IMR-90 (cell line): Measurements from ENCODE around the gene SPINT2. TPM values are rescaled to one million over a fixed set of nuclear protein-coding genes. Genes with fewer than 3 reads are reported as not detected.

Experiments used
- ATAC-seq: fragments of 200-7000 bp; cut with Tn5 transposase; 2 replicates; pipeline ENCODE4 v1.9.1; 2020; ENCODE audit warnings: low read depth, mild to moderate bottlenecking, moderate library complexity
- BruUV-seq: library from RNA; stranded (reverse); fragments of 400-500 nt; replicated peaks from 2 replicates; lab custom pipeline; 2021; lab: Mats Ljungman, UMichigan
- CTCF ChIA-PET: fragments of 300-600 bp; formaldehyde crosslinking; extraction: SDS; loops from one replicate; lab custom pipeline; 2021; ENCODE audit warnings: antibody characterized with exemption; lab: Yijun Ruan, JAX
- POLR2A ChIA-PET: fragments of 300-600 bp; sonication (Branson Sonifier 250); formaldehyde crosslinking; loops from one replicate; lab custom pipeline; 2022; ENCODE audit warnings: antibody characterized with exemption; ENCODE audit not compliant: unreplicated experiment; lab: Charles Lee
- DNase-seq: peaks from one replicate; pipeline ENCODE4 v3.0.0; 2013
- H2AFZ ChIP-seq: replicated peaks from 2 replicates; pipeline ENCODE3; 2013; ENCODE audit warnings: low read length, mild to moderate bottlenecking; ENCODE audit not compliant: poor library complexity
- H2AK5ac ChIP-seq: 2 replicates; pipeline ENCODE4 v1.6.1; 2013; ENCODE audit warnings: low read depth, low read length, inconsistent platforms
- H2AK9ac ChIP-seq: replicated peaks from 2 replicates; pipeline ENCODE3; 2013; ENCODE audit warnings: mild to moderate bottlenecking, low read depth, low read length, moderate library complexity; ENCODE audit not compliant: poor library complexity
- H2BK120ac ChIP-seq: 2 replicates; pipeline ENCODE4 v1.6.1; 2013; ENCODE audit warnings: low read depth, low read length, inconsistent platforms
- H2BK15ac ChIP-seq: 3 replicates; pipeline ENCODE4 v1.6.1; 2013; ENCODE audit warnings: low read depth, low read length, inconsistent platforms
- H2BK20ac ChIP-seq: 2 replicates; pipeline ENCODE4 v1.6.1; 2013; ENCODE audit warnings: low read depth, mild to moderate bottlenecking, inconsistent platforms, low read length, moderate library complexity
- H2BK5ac ChIP-seq: 2 replicates; pipeline ENCODE4 v1.6.1; 2013; ENCODE audit warnings: mild to moderate bottlenecking, low read depth, low read length, inconsistent platforms; ENCODE audit not compliant: poor library complexity, severe bottlenecking
- H3K14ac ChIP-seq: replicated peaks from 2 replicates; pipeline ENCODE4 v1.6.1; 2013; ENCODE audit warnings: low read depth, low read length, inconsistent platforms
- H3K18ac ChIP-seq: 2 replicates; pipeline ENCODE4 v1.6.1; 2013; ENCODE audit warnings: low read depth, low read length, control low read depth
- H3K23ac ChIP-seq: 2 replicates; pipeline ENCODE4 v1.6.1; 2013; ENCODE audit warnings: low read depth, low read length, inconsistent platforms
- H3K27ac ChIP-seq: 2 replicates; pipeline ENCODE4 v1.5.1; 2013; ENCODE audit warnings: mild to moderate bottlenecking, control low read depth, low read length; ENCODE audit not compliant: insufficient read depth
- H3K27me3 ChIP-seq: 2 replicates; pipeline ENCODE4 v1.6.1; 2013; ENCODE audit warnings: low read length; ENCODE audit not compliant: control insufficient read depth, insufficient read depth
- H3K36me3 ChIP-seq: 2 replicates; pipeline ENCODE4 v1.6.1; 2013; ENCODE audit warnings: low read length, mixed read lengths; ENCODE audit not compliant: control insufficient read depth, insufficient read depth
- H3K4ac ChIP-seq: 2 replicates; pipeline ENCODE4 v1.6.1; 2013; ENCODE audit warnings: low read depth, low read length, inconsistent platforms
- H3K4me1 ChIP-seq: 2 replicates; pipeline ENCODE4 v1.6.1; 2013; ENCODE audit warnings: low read length, mixed read lengths; ENCODE audit not compliant: control insufficient read depth, insufficient read depth
- H3K4me2 ChIP-seq: 2 replicates; pipeline ENCODE4 v1.6.1; 2013; ENCODE audit warnings: low read depth, mild to moderate bottlenecking, control low read depth, low read length, moderate library complexity
- H3K4me3 ChIP-seq: 2 replicates; pipeline ENCODE4 v1.5.1; 2013; ENCODE audit warnings: low read depth, mild to moderate bottlenecking, control low read depth, low read length, moderate library complexity; ENCODE audit not compliant: insufficient read depth
- H3K56ac ChIP-seq: 2 replicates; pipeline ENCODE4 v1.6.1; 2013; ENCODE audit warnings: low read length, inconsistent platforms; ENCODE audit not compliant: insufficient read depth; ENCODE audit errors: extremely low read depth
- H3K79me1 ChIP-seq, 2 experiments: 2 replicates each; pipeline ENCODE4 v1.6.1; 2013; ENCODE audit warnings: low read length in 2 of 2, inconsistent platforms in 1 of 2, low read depth in 1 of 2
- H3K9ac ChIP-seq: 2 replicates; pipeline ENCODE4 v1.6.1; 2013; ENCODE audit warnings: low read depth, low read length, control low read depth
- H3K9me1 ChIP-seq: 2 replicates; pipeline ENCODE4 v1.6.1; 2013; ENCODE audit warnings: low read length, inconsistent platforms; ENCODE audit not compliant: insufficient read depth
- H3K9me3 ChIP-seq: 2 replicates; pipeline ENCODE4 v1.6.1; 2013; ENCODE audit warnings: low read length; ENCODE audit not compliant: control insufficient read depth, insufficient read depth
- H4K20me1 ChIP-seq: 2 replicates; pipeline ENCODE4 v1.6.1; 2013; ENCODE audit warnings: low read length, inconsistent platforms; ENCODE audit not compliant: insufficient read depth
- H4K5ac ChIP-seq: 2 replicates; pipeline ENCODE4 v1.6.1; 2013; ENCODE audit warnings: mild to moderate bottlenecking, low read depth, low read length, control low read depth
- H4K8ac ChIP-seq, 2 experiments: 2 replicates each; pipeline ENCODE4 v1.6.1; 2013; ENCODE audit warnings: low read depth in 2 of 2, low read length in 2 of 2, control low read depth in 1 of 2, inconsistent platforms in 1 of 2
- H4K91ac ChIP-seq: 2 replicates; pipeline ENCODE4 v1.6.1; 2013; ENCODE audit warnings: low read depth, low read length, inconsistent platforms; ENCODE audit not compliant: insufficient read depth
- CEBPB ChIP-seq: IDR thresholded peaks from 2 replicates; pipeline ENCODE4 v1.6.1; 2012; ENCODE audit warnings: low read depth, low read length, improper control_type of control experiment
- CHD1 ChIP-seq: IDR thresholded peaks from 2 replicates; pipeline ENCODE4 v1.6.1; 2012; ENCODE audit warnings: low read depth, low read length, improper control_type of control experiment
- MAFK ChIP-seq: IDR thresholded peaks from 2 replicates; pipeline ENCODE4 v1.6.1; 2012; ENCODE audit warnings: low read depth, low read length, improper control_type of control experiment
- NFE2L2 ChIP-seq: fragments of 150-350 bp; IDR thresholded peaks from 2 replicates; pipeline ENCODE4 v1.6.1; 2016; ENCODE audit warnings: low read depth, mild to moderate bottlenecking, low read length
- RAD21 ChIP-seq: IDR thresholded peaks from 2 replicates; pipeline ENCODE4 v1.6.1; 2012; ENCODE audit warnings: low read length, improper control_type of control experiment
- RFX5 ChIP-seq: IDR thresholded peaks from 2 replicates; pipeline ENCODE4 v1.8.0; 2012; ENCODE audit warnings: low read depth, mild to moderate bottlenecking, low read length, moderate library complexity
- SMC3 ChIP-seq: fragments of 150-350 bp; IDR thresholded peaks from 2 replicates; pipeline ENCODE4 v1.6.1; 2016; ENCODE audit warnings: low read depth, mild to moderate bottlenecking, antibody characterized with exemption, low read length, moderate library complexity
- WGBS, 2 experiments: methylation state at CpG; one replicate each; pipeline versions ENCODE4 v1.1.5 to v1.1.7; 2013; ENCODE audit warnings: missing lambda C conversion rate in 2 of 2; ENCODE audit not compliant: insufficient read length in 1 of 2; ENCODE audit errors: extremely low coverage in 2 of 2; 5-methylcytosine and 5-hydroxymethylcytosine counted together
- dilution Hi-C: fragments of 300-500 bp; cut with HindIII; formaldehyde crosslinking; loops from one replicate; pipeline ENCODE4 v1.14.3; 2018; ENCODE audit warnings: low sequenced_read_pairs; ENCODE audit not compliant: unreplicated experiment
- in situ Hi-C: fragments of 300-500 bp; cut with MboI; formaldehyde crosslinking; loops from 3 replicates; pipeline ENCODE4 v1.14.3; 2019; ENCODE audit warnings: low sequenced_read_pairs, inconsistent platforms, mixed read lengths
- intact Hi-C: fragments of 100-400 bp; cut with micrococcal nuclease; formaldehyde crosslinking; loops from 2 replicates; pipeline ENCODE4 v1.10.0; 2022
- polyA plus RNA-seq, 3 experiments: library from polyadenylated mRNA; depleted of rRNA; stranded (reverse); fragments of >200 nt; gene quantifications; 2 replicates each; pipeline ENCODE4 v1.2.3, GENCODE V29; 2012; ENCODE audit warnings: low replicate concordance in 1 of 3
- total RNA-seq: library from RNA; depleted of rRNA; stranded (reverse); fragments of >200 nt; gene quantifications from 2 replicates; pipeline ENCODE4 v1.2.3, GENCODE V29; 2012
- TF ChIP-seq, protein P1 (sequence below): fragments of 150-350 bp; IDR thresholded peaks from 2 replicates; pipeline ENCODE4 v1.6.1; 2017; ENCODE audit warnings: mild to moderate bottlenecking, antibody characterized with exemption, low read length, low read depth

SPINT2 gene
- total and polyA plus RNA-seq, 2 of the 4 experiments (the other 2 are of a cell fraction): 0.54 to 1.2 TPM

DNA sequence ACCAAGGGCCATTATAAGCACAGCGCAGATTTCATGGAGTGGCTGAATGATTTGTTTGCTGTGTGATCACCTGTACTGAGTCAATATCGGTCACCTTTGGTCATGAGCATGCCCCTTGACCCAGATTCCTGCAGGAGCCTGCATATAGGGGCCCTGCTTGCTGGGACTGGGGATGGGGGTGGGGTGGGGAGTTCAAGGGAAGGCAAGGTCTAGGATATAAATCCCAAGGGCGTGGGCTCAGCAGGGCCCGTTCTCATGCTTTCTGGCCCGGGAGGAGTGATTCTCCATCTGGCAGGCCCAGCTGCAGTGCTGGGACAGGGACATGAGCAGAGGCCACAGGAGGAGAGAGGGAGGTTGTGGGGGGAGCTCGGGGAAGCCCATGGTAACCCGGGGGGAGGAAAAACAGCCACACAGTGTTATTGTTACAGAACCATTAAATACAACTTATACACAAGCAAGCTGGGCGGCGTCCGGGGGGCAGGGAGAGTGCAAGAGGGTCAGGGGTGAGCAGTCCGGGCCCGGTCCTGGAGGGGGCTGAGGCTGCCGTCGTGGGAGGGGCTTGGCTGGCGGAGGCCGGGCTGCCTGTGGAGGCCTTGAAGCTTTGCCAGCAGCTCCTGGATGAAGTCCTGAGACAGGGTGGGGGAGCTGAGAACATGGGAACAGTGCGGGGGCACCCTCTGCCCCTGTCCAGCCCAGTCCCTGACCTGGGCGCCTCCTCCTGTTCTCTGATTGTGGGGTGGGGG, 13.4 kb upstream of the SPINT2 start:
- Histone ChIP-seq H2BK20ac (0 out of 2 replicates have a peak overlapping the region, but pooled peaks have one; percentile 93), H2BK15ac (peak overlapping the region; percentile 61; the same call in 1 of the 3 replicates), H2AK9ac (peak overlapping the region; percentile 83), H3K4me2 (no peak overlapping the region), H4K91ac (peak overlapping the region; percentile 88), H3K18ac (peak overlapping the region; percentile 87), H2AK5ac (peak overlapping the region; percentile 64), H4K8ac (peak overlapping the region; percentile 83 to 98; a peak in 3 of 4 replicates), H3K23ac (no peak overlapping the region), H3K4me3 (no peak overlapping the region), H3K79me1 (no peaks in the 10 kb centered on the region), H3K27me3 (no peaks in the 10 kb centered on the region), H4K5ac (peak overlapping the region; percentile 95), H2AFZ (peak overlapping the region; percentile 89), H2BK120ac (peak overlapping the region; percentile 89), H3K4ac (peak overlapping the region; percentile 88), H3K27ac (peak overlapping the region; percentile 75), H4K20me1 (no peaks in the 10 kb centered on the region), H3K36me3 (no peaks in the 10 kb centered on the region), H3K9me3 (no peaks in the 10 kb centered on the region), H3K56ac (no peak overlapping the region), H2BK5ac (peak overlapping the region; percentile 69), H3K4me1 (peaks cover 33% of the 10 kb centered on the region), H3K9me1 (peaks cover 3% of the 10 kb centered on the region; the same call in 1 of the 2 replicates), H3K9ac (peak overlapping the region; percentile 66), H3K14ac (peak overlapping the region; percentile 93; the same call in 1 of the 2 replicates)
- DNase-seq: no peak
- 45% methylated on average over 3 of the region's 18 CpGs; no CpG with 5 or more reads in 1 of the 2 experiments for WGBS, 2 experiments
- TF ChIP-seq RAD21 (no peak), CHD1 (no peak), CEBPB (no peak), SMC3 (no peak), NFE2L2 (no peak), MAFK (no peak), RFX5 (no peak)
- TF ChIP-seq, protein P1, sequence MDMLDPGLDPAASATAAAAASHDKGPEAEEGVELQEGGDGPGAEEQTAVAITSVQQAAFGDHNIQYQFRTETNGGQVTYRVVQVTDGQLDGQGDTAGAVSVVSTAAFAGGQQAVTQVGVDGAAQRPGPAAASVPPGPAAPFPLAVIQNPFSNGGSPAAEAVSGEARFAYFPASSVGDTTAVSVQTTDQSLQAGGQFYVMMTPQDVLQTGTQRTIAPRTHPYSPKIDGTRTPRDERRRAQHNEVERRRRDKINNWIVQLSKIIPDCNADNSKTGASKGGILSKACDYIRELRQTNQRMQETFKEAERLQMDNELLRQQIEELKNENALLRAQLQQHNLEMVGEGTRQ: no peak
- POLR2A ChIA-PET: interaction anchor here (0.6 to 0.9 kb wide), 3 partner anchors 57 to 123 kb away, joined by 3 read pairs; partner anchors contain the start of gene PSMD8
- CTCF ChIA-PET: interaction anchor here (1.0 to 1.5 kb wide), 2 partner anchors 16 to 79 kb away, joined by 4 read pairs; no protein-coding TSS in a partner anchor
- in situ Hi-C loops: no loop called here
- peak; percentile 36 for ATAC-seq
- BruUV-seq: no TSS peak
- intact Hi-C loops: no loop called here
- dilution Hi-C loops: no loop called here
